Coronary artery (tissue), 2 donors: ENCODE data around the gene MVB12A.

ENCODE experiments used
- DNase-seq: peaks from one replicate; pipeline ENCODE4 v3.0.0-alpha.2; 2017; ENCODE audit warnings: low spot score
- H3K27ac ChIP-seq, 2 donors: fragments of 200-600 bp; sonication (generic); one replicate each; pipeline ENCODE4 v1.5.1; 2016 to 2019
- H3K4me3 ChIP-seq: fragments of 200-600 bp; sonication (generic); 2 replicates; pipeline ENCODE4 v1.5.1; 2016; ENCODE audit warnings: mild to moderate bottlenecking, moderate library complexity
- CTCF ChIP-seq: fragments of 200-600 bp; sonication (generic); IDR thresholded peaks from one replicate; pipeline ENCODE4 v1.5.1; 2019; ENCODE audit warnings: antibody characterized with exemption

The MVB12A gene

GRCh38 chr19:17394891-17395415 lies 24.9 kb upstream of the MVB12A start:
- TF ChIP-seq CTCF: no peak
- DNase-seq: no peak
- Histone ChIP-seq H3K27ac (no peak overlapping the region), H3K4me3 (no peak overlapping the region)

- TF ChIP-seq CTCF: no peak
- no peak for DNase-seq
- Histone ChIP-seq H3K27ac (no peak overlapping the region), H3K4me3 (no peak overlapping the region)
Measured at GRCh38 chr19:17398902-17399527, 20.8 kb upstream of the MVB12A start.

GRCh38 chr19:17401628-17402027 lies 18.2 kb upstream of the MVB12A start:
- H3K27ac ChIP-seq: no peak overlapping the region
- no peak for TF ChIP-seq CTCF
- DNase-seq: no peak
- H3K4me3 ChIP-seq: no peak overlapping the region

DNA sequence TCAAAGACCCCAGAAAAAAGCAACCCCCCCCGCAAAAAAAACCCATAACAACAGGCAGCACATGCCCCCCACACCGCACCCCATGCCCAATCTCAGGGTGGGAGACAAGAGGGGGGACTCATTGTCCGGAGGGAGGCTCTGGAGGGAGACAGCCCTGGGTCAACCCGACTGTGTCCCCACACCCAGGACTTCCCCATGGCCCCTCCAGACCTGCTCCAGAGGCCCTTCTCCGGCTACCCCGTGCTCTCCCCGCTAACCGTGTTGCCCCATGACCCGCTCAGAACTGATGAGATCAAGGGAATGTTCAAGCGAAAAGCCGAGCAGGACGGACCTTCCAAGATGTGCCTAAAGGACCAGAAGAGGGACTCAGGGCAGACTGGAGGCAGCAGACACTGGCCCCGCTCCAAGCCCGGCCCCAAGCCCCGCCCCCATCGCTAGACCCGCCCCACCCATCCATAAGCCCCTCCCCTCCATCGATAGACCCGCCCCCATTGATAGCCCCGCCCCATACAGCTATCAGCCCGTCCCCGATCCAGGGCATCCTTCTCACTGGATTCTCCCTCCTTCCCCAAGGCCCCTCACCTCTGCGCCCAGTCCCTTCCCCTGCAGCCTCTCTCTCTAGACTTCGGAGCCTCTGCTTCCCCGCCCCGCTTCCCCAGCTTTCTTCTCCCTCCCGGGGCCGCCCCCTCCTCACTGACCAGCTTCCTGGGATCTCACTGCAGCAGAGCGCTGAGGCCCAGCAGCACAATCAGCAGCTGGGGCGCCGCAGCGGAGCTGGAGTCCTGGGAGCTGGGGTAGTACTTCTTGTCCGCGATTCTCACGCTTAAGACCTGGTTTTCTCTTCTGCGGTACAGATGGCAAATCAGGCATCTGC lies 16.6 kb upstream of the MVB12A start:
- no peak overlapping the region for H3K27ac ChIP-seq
- TF ChIP-seq CTCF: no peak
- DNase-seq: no peak
- peak overlapping the region; percentile 60 for H3K4me3 ChIP-seq

DNA sequence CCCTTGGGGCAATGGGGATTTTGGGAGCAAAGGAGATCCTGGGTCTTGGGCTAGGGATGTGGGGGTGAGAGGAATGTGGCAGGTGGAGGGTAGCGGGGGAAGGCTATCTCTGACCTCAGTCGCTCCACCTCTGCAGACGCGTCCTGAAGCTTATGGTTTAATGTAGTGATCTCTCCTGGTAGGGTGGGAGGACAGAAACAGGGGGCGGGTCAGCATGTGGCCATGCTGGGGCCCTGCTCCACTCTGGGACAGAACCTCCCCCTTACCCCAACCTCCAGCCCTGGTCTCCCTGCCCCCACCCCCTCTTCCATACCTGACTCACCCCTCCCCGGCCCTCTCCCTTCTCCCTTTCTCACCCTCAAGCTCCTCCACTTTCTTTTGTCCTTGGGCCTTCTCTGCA lies 15.8 kb upstream of the MVB12A start:
- DNase-seq: no peak

DNA sequence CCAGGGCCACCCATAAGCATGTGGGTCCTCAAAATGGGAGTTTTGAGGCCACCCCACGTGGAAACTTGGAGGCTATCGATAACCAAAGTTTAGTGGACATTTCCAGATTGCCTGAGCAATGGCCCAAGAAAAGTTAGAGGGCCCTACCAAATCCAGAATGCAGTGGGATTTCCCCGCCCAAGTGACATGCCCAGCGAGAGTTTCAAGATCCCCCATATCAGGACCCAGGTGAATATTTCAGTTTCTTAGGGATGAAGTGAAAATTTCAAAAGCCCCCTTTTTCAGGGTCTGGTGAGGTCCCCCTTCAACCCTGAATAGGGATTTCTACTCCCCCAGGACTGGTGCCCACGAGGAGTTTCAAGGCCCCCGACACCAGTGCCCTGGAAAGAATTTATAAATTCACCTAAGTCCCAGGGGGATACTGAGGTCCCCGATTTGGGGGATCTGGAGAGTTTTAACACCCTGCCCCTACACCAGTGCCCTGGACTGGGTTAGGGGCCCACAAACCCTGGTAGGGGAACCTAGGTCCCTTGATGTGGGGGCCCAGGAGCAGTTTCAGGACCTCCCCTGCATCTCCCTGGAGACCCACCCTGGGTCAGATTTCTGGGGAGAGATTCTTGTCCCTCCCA lies 15.1 kb upstream of the MVB12A start:
- Histone ChIP-seq H3K27ac (peak overlapping the region; percentile 10 to 83), H3K4me3 (peak overlapping the region; percentile 60)
- DNase-seq: no peak
- TF ChIP-seq CTCF: no peak

More for the DNA sequence above, 15.8 kb upstream of the MVB12A start:
- Histone ChIP-seq H3K4me3 (peak overlapping the region; percentile 60), H3K27ac (peak overlapping the region in 1 of 2 donors; percentile 1)
- TF ChIP-seq CTCF: no peak
